GM12878 (cell line): ENCODE measurements around the gene TAS1R2. TPM values are rescaled to one million over a fixed set of nuclear protein-coding genes. Genes with fewer than 3 reads are reported as not detected.

ENCODE experiments used
- ATAC-seq: fragments of 200-7000 bp; cut with Tn5 transposase; 3 replicates; pipeline ENCODE4 v1.9.1; 2020; ENCODE audit warnings: mild to moderate bottlenecking, moderate library complexity
- BruUV-seq: library from RNA; stranded (reverse); fragments of 400-500 nt; replicated peaks from 2 replicates; lab custom pipeline; 2021; lab: Mats Ljungman, UMichigan
- CTCF ChIA-PET: fragments of 300-600 bp; sonication (Branson Sonifier 250); formaldehyde crosslinking; extraction: SDS; loops from one replicate; lab custom pipeline; 2021; ENCODE audit warnings: inconsistent platforms; lab: Yijun Ruan, JAX
- POLR2A ChIA-PET: fragments of 350-600 bp; formaldehyde crosslinking; extraction: SDS; loops from one replicate; lab custom pipeline; 2021; ENCODE audit warnings: inconsistent platforms; lab: Charles Lee
- RAD21 ChIA-PET: fragments of 300-600 bp; sonication (Branson Sonifier 250); formaldehyde crosslinking; loops from one replicate; lab custom pipeline; 2023; ENCODE audit warnings: antibody characterized with exemption; ENCODE audit not compliant: unreplicated experiment; lab: Charles Lee
- SMC1A ChIA-PET: fragments of 300-600 bp; sonication (Branson Sonifier 250); formaldehyde crosslinking; loops from one replicate; lab custom pipeline; 2023; ENCODE audit not compliant: unreplicated experiment, uncharacterized antibody; lab: Charles Lee
- DNase-seq: peaks from one replicate; pipeline ENCODE4 v3.0.0-alpha.2; 2011; ENCODE audit warnings: low read depth, low spot score
- FAIRE-seq: peaks from 3 replicates; lab custom pipeline; 2011; peaks lifted over from hg19 to GRCh38; lab: Jason Lieb, UNC
- H2AFZ ChIP-seq: 2 replicates; pipeline ENCODE4 v1.6.0; 2011; ENCODE audit warnings: low read depth, low read length, control low read depth; ENCODE audit not compliant: control insufficient read depth
- H3K27ac ChIP-seq: 2 replicates; pipeline ENCODE4 v1.5.1; 2011; ENCODE audit warnings: control low read depth; ENCODE audit not compliant: control insufficient read depth, insufficient read depth
- H3K27me3 ChIP-seq, 2 experiments: replicated peaks in 1 of 2; 2 replicates each; pipeline versions ENCODE4 v1.6.0 to v1.6.1; 2011; ENCODE audit warnings: low read length in 1 of 2; ENCODE audit not compliant: control insufficient read depth in 2 of 2, insufficient read depth in 2 of 2
- H3K36me3 ChIP-seq, 2 experiments: 2 replicates each; pipeline ENCODE4 v1.5.1; 2011; ENCODE audit warnings: low read length in 1 of 2; ENCODE audit not compliant: control insufficient read depth in 2 of 2, insufficient read depth in 2 of 2
- H3K4me1 ChIP-seq: 2 replicates; pipeline ENCODE4 v1.6.1; 2011; ENCODE audit warnings: mild to moderate bottlenecking, low read length, moderate library complexity, mixed read lengths; ENCODE audit not compliant: control insufficient read depth, insufficient read depth
- H3K4me2 ChIP-seq: 2 replicates; pipeline ENCODE4 v1.6.0; 2011; ENCODE audit warnings: control low read depth; ENCODE audit not compliant: control insufficient read depth, insufficient read depth
- H3K4me3 ChIP-seq: fragments of 200-600 bp; sonication (generic); 2 replicates; pipeline ENCODE4 v1.5.1; 2016
- H3K79me2 ChIP-seq: 2 replicates; pipeline ENCODE4 v1.6.0; 2011; ENCODE audit warnings: low read length; ENCODE audit not compliant: control insufficient read depth, insufficient read depth
- H3K9ac ChIP-seq: 2 replicates; pipeline ENCODE4 v1.8.0; 2011; ENCODE audit warnings: low read length, control low read depth, mixed read lengths; ENCODE audit not compliant: control insufficient read depth, insufficient read depth
- H3K9me3 ChIP-seq: replicated peaks from 3 replicates; pipeline ENCODE4 v1.5.1; 2011; ENCODE audit warnings: mild to moderate bottlenecking, low read length; ENCODE audit not compliant: control insufficient read depth, insufficient read depth
- H4K20me1 ChIP-seq: 2 replicates; pipeline ENCODE4 v1.6.0; 2011; ENCODE audit not compliant: control insufficient read depth, insufficient read depth
- HDGF ChIP-seq: fragments of 450-650 bp; IDR thresholded peaks from 2 replicates; pipeline ENCODE4 v1.6.1; 2016; ENCODE audit warnings: antibody characterized with exemption
- IRF4 ChIP-seq: IDR thresholded peaks from 2 replicates; pipeline ENCODE4 v1.6.1; 2011; ENCODE audit warnings: low read depth, low read length
- NR2C2 ChIP-seq: IDR thresholded peaks from 2 replicates; pipeline ENCODE4 v1.6.1; 2011; ENCODE audit warnings: borderline replicate concordance, low read depth; ENCODE audit not compliant: control insufficient read depth, insufficient read length
- PAX8 ChIP-seq: fragments of 450-650 bp; IDR thresholded peaks from 2 replicates; pipeline ENCODE4 v1.6.1; 2017; ENCODE audit warnings: mild to moderate bottlenecking, moderate library complexity
- SIN3A ChIP-seq: IDR thresholded peaks from 2 replicates; pipeline ENCODE4 v1.6.1; 2012; ENCODE audit warnings: low read depth, low read length, improper control_type of control experiment
- ZNF384 ChIP-seq: IDR thresholded peaks from 2 replicates; pipeline ENCODE4 v1.6.1; 2012; ENCODE audit warnings: low read depth, mild to moderate bottlenecking, low read length, improper control_type of control experiment, borderline replicate concordance
- WGBS: methylation state at CpG from one replicate; pipeline ENCODE4 v1.1.6; 2016; ENCODE audit warnings: low lambda C conversion rate; ENCODE audit not compliant: insufficient replicate concordance, insufficient coverage; ENCODE audit errors: missing lambda C conversion rate; 5-methylcytosine and 5-hydroxymethylcytosine counted together
- in situ Hi-C: fragments of 300-500 bp; cut with MboI; formaldehyde crosslinking; loops from 9 replicates; pipeline ENCODE4 v1.14.3; 2018; ENCODE audit warnings: mixed read lengths
- intact Hi-C: fragments of 100-400 bp; cut with micrococcal nuclease; formaldehyde crosslinking; loops from one replicate; pipeline ENCODE4 v1.14.2; 2022; ENCODE audit not compliant: unreplicated experiment
- polyA plus RNA-seq, 11 experiments: library from polyadenylated mRNA; depleted of rRNA in 4 of 11; unstranded in 6 of 11; stranded (reverse) in 5 of 11; fragments of >200 nt; fragmentation: Nextera tagmentation in 4 of 11; fragmentation: Illumina TruSeq in 1 of 11; extraction: Ambion mirVana in 4 of 11; extraction: Trizol in 1 of 11; gene quantifications; 1 replicate in 1 of 11; 2 replicates in 10 of 11; pipeline versions ENCODE4 v1.2.1 to v1.2.3, GENCODE V29; 2011 to 2016; ENCODE audit warnings: inconsistent platforms in 2 of 11, missing spikeins in 2 of 11, low read depth in 1 of 11
- total RNA-seq, 4 experiments: library from RNA; depleted of rRNA in 3 of 4; stranded (reverse); fragments of >200 nt in 3 of 4; fragmentation: Illumina TruSeq in 1 of 4; extraction: Trizol in 1 of 4; gene quantifications; 2 replicates each; pipeline versions ENCODE4 v1.2.1 to v1.2.3, GENCODE V29; 2013 to 2021
- TF ChIP-seq, protein P1 (sequence below): fragments of 450-650 bp; IDR thresholded peaks from 2 replicates; pipeline ENCODE4 v1.6.1; 2018; ENCODE audit warnings: mild to moderate bottlenecking, low read depth, moderate library complexity; ENCODE audit not compliant: partially characterized antibody
- TF ChIP-seq, protein P2 (sequence below): IDR thresholded peaks from 2 replicates; pipeline ENCODE4 v1.6.1; 2012; ENCODE audit warnings: low read depth, low read length, improper control_type of control experiment

The TAS1R2 gene
- total and polyA plus RNA-seq, 10 of the 15 experiments (the other 5 are each of a cell fraction or from before 2014, with no cell fraction given) = not detected

DNA sequence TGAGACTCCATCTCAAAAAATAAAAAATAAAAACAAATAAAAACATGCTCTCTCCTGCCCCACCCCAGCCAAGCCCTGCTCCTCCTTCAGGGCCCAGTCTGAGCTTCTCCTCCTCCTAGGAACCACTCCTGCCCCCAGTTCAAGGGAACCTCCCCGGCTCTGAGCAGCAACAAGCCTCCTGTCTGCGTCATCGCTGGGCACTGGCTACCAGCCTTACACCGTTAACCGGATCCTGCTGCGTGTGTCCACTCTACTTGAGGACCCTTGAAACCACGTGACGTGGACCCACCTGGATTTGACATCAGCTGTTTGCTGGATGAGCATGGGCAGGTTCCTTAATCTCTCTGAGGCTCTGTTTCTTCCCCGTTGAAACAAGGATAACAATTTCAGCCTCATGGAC lies 1.6 kb upstream of the TAS1R2 start (continued):
- no peak for TF ChIP-seq ZNF384
- TF ChIP-seq, protein P1, sequence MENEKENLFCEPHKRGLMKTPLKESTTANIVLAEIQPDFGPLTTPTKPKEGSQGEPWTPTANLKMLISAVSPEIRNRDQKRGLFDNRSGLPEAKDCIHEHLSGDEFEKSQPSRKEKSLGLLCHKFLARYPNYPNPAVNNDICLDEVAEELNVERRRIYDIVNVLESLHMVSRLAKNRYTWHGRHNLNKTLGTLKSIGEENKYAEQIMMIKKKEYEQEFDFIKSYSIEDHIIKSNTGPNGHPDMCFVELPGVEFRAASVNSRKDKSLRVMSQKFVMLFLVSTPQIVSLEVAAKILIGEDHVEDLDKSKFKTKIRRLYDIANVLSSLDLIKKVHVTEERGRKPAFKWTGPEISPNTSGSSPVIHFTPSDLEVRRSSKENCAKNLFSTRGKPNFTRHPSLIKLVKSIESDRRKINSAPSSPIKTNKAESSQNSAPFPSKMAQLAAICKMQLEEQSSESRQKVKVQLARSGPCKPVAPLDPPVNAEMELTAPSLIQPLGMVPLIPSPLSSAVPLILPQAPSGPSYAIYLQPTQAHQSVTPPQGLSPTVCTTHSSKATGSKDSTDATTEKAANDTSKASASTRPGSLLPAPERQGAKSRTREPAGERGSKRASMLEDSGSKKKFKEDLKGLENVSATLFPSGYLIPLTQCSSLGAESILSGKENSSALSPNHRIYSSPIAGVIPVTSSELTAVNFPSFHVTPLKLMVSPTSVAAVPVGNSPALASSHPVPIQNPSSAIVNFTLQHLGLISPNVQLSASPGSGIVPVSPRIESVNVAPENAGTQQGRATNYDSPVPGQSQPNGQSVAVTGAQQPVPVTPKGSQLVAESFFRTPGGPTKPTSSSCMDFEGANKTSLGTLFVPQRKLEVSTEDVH = no peak

DNA sequence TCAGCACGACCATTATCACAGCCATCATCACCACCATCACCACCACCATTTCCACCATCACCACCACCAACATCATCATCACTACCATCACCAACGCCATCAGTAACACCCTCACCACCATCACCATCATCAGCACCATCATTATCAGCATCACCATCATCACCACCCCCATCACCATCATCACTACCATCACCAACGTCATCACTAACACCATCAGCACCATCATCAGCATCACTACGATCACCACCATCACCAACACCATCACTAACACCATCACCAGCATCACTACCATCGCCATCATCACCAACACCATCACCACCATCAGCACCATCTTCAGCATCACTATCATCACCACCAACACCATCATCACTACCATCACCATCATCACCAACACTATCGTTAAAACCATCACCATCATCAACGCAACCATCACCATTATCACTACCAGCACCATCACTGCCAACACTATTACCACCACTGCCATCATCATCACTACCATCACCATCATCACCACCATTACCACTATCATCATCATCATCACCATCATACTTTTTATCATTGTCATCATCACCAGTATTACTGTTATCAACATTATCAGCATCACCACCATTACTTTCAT lies 1.3 kb downstream of the TAS1R2 start:
- in situ Hi-C loops (no loop called here), intact Hi-C loops (no loop called here)
- Histone ChIP-seq H3K27ac (no peak overlapping the region), H3K9ac (no peak overlapping the region), H2AFZ (no peak overlapping the region), H3K4me2 (no peak overlapping the region), H3K4me1 (no peaks in the 10 kb centered on the region), H3K36me3 (no peaks in the 10 kb centered on the region), H3K27me3 (no peaks in the 10 kb centered on the region), H4K20me1 (no peaks in the 10 kb centered on the region), H3K4me3 (no peak overlapping the region), H3K9me3 (no peaks in the 10 kb centered on the region), H3K79me2 (no peaks in the 10 kb centered on the region)
- no peak for ATAC-seq
- SMC1A ChIA-PET = no interaction called here
- DNase-seq = no peak
- TF ChIP-seq SIN3A (no peak), HDGF (no peak), PAX8 (no peak), NR2C2 (no peak), IRF4 (no peak)
- TF ChIP-seq, protein P2, sequence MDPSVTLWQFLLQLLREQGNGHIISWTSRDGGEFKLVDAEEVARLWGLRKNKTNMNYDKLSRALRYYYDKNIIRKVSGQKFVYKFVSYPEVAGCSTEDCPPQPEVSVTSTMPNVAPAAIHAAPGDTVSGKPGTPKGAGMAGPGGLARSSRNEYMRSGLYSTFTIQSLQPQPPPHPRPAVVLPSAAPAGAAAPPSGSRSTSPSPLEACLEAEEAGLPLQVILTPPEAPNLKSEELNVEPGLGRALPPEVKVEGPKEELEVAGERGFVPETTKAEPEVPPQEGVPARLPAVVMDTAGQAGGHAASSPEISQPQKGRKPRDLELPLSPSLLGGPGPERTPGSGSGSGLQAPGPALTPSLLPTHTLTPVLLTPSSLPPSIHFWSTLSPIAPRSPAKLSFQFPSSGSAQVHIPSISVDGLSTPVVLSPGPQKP = no peak
- BruUV-seq = no TSS peak
- CTCF ChIA-PET = no interaction called here
- POLR2A ChIA-PET = no interaction called here
- RAD21 ChIA-PET = no interaction called here
- FAIRE-seq = no peak
- 32% methylated on average over 7 of the region's 7 CpGs for WGBS
